ENCODE data around the gene IAPP. TPM values are rescaled to one million over a fixed set of nuclear protein-coding genes. Genes with fewer than 3 reads are reported as not detected.
"Not testable (repeated sequence)": the region's sequence is repeated elsewhere in the genome, so short reads cannot be mapped to it uniquely, and the experiment has no call there.

The IAPP gene
- total RNA-seq, 2 donors from 2014 or later, result not detected

DNA sequence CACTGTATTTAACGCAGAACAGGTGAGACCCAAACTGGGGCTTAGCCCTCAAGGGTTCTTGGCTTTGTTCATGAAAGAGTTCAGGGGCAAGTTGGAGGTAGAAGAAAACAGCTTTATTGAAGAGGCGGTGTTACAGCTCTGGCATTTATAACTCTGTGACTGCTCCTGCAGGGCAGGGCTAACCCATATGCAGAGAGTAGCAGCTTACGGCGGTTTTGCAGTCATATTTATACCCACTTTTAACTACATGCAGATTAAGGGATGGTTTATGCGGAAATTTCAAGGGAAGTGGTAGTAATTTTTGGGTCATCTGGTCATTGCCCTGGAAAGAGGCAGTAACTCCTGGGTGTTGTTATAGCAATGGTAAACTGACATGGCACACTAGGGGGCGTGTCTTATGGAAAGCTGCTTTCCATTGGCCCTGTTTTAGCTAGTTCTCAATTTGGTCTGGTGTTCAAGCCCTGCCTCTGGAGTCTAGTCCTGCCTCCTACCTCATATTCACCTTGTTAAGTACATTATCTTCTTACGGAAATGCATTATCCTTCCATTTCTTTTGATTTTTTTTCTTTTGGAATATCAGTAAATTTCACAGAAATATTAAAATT, 1.8 kb upstream of the IAPP start:
- H3K4me1 ChIP-seq (ENCODE audit: control insufficient read depth in 1 of 2, low read depth in 2 of 2), result no peaks in the 10 kb centered on the region
- no peak overlapping the region for H3K27ac ChIP-seq
- H3K36me3 ChIP-seq, result no peaks in the 10 kb centered on the region
- ATAC-seq (ENCODE audit: insufficient number of reproducible peaks, low FRiP score, low read depth) (no peak), DNase-seq (ENCODE audit: low spot score) (no peak)
- no peak for TF ChIP-seq CTCF (IDR thresholded peaks at IDR 0.05)
- H3K9me3 ChIP-seq, result no peaks in the 10 kb centered on the region
- H3K27me3 ChIP-seq (replicated peaks; ENCODE audit: insufficient read depth), result no peaks in the 10 kb centered on the region
- no peak overlapping the region for H3K4me3 ChIP-seq

- no peak for TF ChIP-seq CTCF (IDR thresholded peaks at IDR 0.05)
- DNase-seq (ENCODE audit: low spot score) (no peak), ATAC-seq (ENCODE audit: insufficient number of reproducible peaks, low FRiP score, low read depth) (no peak)
- H3K4me1 ChIP-seq (ENCODE audit: control insufficient read depth in 1 of 2, low read depth in 2 of 2), result no peaks in the 10 kb centered on the region
- H3K4me3 ChIP-seq, result no peak overlapping the region
- no peaks in the 10 kb centered on the region for H3K36me3 ChIP-seq
- no peaks in the 10 kb centered on the region for H3K9me3 ChIP-seq
- H3K27ac ChIP-seq, result no peak overlapping the region
- H3K27me3 ChIP-seq (replicated peaks; ENCODE audit: insufficient read depth), result no peaks in the 10 kb centered on the region
Observed at GRCh38 chr12:21379218-21379617, 6.5 kb downstream of the IAPP start.

DNA sequence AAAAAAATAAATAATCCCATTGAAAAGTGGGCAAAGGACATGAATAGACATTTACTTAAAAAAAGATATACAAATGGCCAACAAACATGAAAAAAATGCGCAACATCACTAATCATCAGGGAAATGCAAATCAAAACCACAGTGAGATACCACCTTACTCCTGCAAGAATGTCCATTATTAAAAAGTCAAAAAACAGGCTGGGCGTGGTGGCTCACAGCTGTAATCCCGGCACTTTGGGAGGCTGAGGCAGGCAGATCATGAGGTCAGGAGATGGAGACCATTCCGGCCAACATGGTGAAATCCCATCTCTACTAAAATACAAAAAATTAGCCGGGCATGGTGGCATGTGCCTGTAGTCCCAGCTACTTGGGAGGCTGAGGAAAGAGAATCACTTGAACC, 8.6 kb downstream of the IAPP start:
- H3K27ac ChIP-seq; ATAC-seq (ENCODE audit: insufficient number of reproducible peaks, low FRiP score, low read depth); H3K4me3 ChIP-seq; H3K36me3 ChIP-seq; DNase-seq (ENCODE audit: low spot score); H3K4me1 ChIP-seq (ENCODE audit: control insufficient read depth in 1 of 2, low read depth in 2 of 2); H3K9me3 ChIP-seq; H3K27me3 ChIP-seq (replicated peaks; ENCODE audit: insufficient read depth): not testable (repeated sequence)

- H3K27ac ChIP-seq, result no peak overlapping the region
- ATAC-seq (ENCODE audit: insufficient number of reproducible peaks, low FRiP score, low read depth) (no peak), DNase-seq (ENCODE audit: low spot score) (no peak)
- no peaks in the 10 kb centered on the region for H3K36me3 ChIP-seq
- no peak overlapping the region for H3K4me3 ChIP-seq
- no peaks in the 10 kb centered on the region for H3K9me3 ChIP-seq
- no peak for TF ChIP-seq CTCF (IDR thresholded peaks at IDR 0.05)
- no peaks in the 10 kb centered on the region for H3K4me1 ChIP-seq (ENCODE audit: control insufficient read depth in 1 of 2, low read depth in 2 of 2)
- H3K27me3 ChIP-seq (replicated peaks; ENCODE audit: insufficient read depth), result no peaks in the 10 kb centered on the region
Observed at GRCh38 chr12:21384261-21384660, 11.6 kb downstream of the IAPP start.

DNA sequence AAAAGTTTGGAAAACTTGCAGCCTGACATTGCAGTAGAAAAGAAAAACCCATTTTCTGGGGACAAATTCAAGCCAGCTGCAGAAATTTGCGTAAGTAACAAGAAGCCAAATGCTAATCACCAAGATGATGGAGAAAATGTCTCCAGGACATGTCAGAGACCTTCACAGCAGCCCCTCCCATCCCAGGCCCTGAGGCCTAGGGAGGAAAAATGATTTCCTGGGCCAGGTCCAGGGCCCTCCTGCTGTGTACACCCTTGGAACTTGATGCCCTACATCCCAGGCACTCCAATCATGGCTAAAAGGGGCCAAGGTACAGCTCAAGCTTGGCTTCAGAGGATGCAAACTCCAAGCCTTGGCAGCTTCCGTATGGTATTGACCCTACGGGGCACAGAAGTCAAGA, 14.5 kb downstream of the IAPP start:
- no peak overlapping the region for H3K4me3 ChIP-seq
- H3K27me3 ChIP-seq (replicated peaks; ENCODE audit: insufficient read depth), result no peaks in the 10 kb centered on the region
- ATAC-seq (ENCODE audit: insufficient number of reproducible peaks, low FRiP score, low read depth) (no peak), DNase-seq (ENCODE audit: low spot score) (no peak)
- no peaks in the 10 kb centered on the region for H3K4me1 ChIP-seq (ENCODE audit: control insufficient read depth in 1 of 2, low read depth in 2 of 2)
- no peak for TF ChIP-seq CTCF (IDR thresholded peaks at IDR 0.05)
- no peaks in the 10 kb centered on the region for H3K9me3 ChIP-seq
- H3K36me3 ChIP-seq, result no peaks in the 10 kb centered on the region
- no peak overlapping the region for H3K27ac ChIP-seq

DNA sequence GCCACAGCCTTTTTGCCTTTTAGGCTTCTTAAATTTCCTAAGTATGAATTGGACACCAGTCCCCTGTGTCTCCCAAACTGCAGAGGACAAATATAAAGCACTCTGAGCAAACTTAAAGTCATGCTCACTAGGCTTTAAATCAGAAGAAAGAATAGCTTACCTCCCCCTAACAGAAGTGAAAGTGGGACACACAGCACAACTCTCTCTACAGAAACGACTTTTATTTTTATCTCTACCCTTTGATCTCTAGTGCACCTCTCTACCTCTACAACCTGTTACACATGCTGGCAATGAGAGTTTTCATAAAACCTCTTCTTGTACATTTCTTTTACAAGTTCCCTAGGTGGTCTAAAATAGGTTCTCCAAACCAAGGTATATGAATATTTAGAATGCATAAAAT, 19.7 kb downstream of the IAPP start:
- no peak for DNase-seq (ENCODE audit: low spot score)
- Histone ChIP-seq H3K36me3 (no peaks in the 10 kb centered on the region), H3K9me3 (no peaks in the 10 kb centered on the region), H3K4me1 (ENCODE audit: control insufficient read depth in 1 of 2, low read depth in 2 of 2) (no peaks in the 10 kb centered on the region), H3K27ac (no peak overlapping the region), H3K4me3 (no peak overlapping the region), H3K27me3 (replicated peaks; ENCODE audit: insufficient read depth) (no peaks in the 10 kb centered on the region)
- ATAC-seq (ENCODE audit: insufficient number of reproducible peaks, low FRiP score, low read depth), result no peak
- no peak for TF ChIP-seq CTCF (IDR thresholded peaks at IDR 0.05)

DNA sequence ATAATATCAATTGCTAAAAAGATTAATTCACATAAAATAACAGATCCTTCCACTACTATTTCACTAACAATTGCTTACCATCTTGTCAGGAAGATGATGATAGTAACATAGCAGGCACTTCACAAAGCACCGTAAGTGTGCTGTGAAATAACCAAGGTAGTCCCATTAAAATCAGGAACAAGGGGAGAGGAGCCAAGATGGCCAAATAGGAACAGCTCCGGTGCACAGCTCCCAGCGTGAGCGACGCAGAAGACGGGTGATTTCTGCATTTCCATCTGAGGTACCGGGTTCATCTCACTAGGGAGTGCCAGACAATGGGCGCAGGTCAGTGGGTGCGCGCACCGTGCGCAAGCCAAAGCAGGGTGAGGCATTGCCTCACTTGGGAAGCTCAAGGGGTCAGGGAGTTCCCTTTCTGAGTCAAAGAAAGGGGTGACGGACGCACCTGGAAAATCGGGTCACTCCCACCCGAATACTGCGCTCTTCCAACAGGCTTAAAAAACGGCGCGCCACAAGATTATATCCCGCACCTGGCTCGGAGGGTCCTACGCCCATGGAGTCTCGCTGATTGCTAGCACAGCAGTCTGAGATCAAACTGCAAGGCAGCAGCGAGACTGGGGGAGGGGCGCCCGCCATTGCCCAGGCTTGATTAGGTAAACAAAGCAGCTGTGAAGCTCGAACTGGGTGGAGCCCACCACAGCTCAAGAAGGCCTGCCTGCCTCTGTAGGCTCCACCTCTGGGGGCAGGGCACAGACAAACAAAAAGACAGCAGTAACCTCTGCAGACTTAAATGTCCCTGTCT, 22.3 kb downstream of the IAPP start:
- H3K9me3 ChIP-seq; H3K27ac ChIP-seq; H3K4me3 ChIP-seq; ATAC-seq (ENCODE audit: insufficient number of reproducible peaks, low FRiP score, low read depth); H3K36me3 ChIP-seq; H3K27me3 ChIP-seq (replicated peaks; ENCODE audit: insufficient read depth); DNase-seq (ENCODE audit: low spot score); H3K4me1 ChIP-seq (ENCODE audit: control insufficient read depth in 1 of 2, low read depth in 2 of 2): not testable (repeated sequence)
